Esophagus mucosa (tissue), 1 donor: ENCODE measurements around the gene RAB4B. TPM values are rescaled to one million over a fixed set of nuclear protein-coding genes. Genes with fewer than 3 reads are reported as not detected.

Experiments
- total RNA-seq: library from RNA; stranded (reverse); gene quantifications from one replicate; pipeline ENCODE4 v1.2.4, GENCODE V29; 2023
- donor health status: DM: yes; HTN: yes; CAD: no.

Gene RAB4B
- total RNA-seq, 1 donor from 2014 or later = 17.8 TPM

Other genes starting within 250 kb of the RAB4B start
- gene SHKBP1, start 201.4 kb upstream of the RAB4B start, total RNA-seq = 42.8 TPM
- gene LTBP4, start 176.9 kb upstream of the RAB4B start, total RNA-seq = 68.1 TPM
- 11.0 TPM for gene NUMBL, start 87.6 kb upstream of the RAB4B start, total RNA-seq
- 18.7 TPM for gene COQ8B, start 61.4 kb upstream of the RAB4B start, total RNA-seq
- gene ITPKC, start 61.1 kb upstream of the RAB4B start, total RNA-seq = 59.5 TPM
- gene ACTMAP, start 27.8 kb upstream of the RAB4B start, total RNA-seq = 5.4 TPM
- 69.8 TPM for gene SNRPA, start 27.0 kb upstream of the RAB4B start, total RNA-seq
- 7.5 TPM for gene MIA, start 2.7 kb upstream of the RAB4B start, total RNA-seq
- 32.1 TPM for gene EGLN2, start 20.9 kb downstream of the RAB4B start, total RNA-seq
- gene CYP2A6, start 72.2 kb downstream of the RAB4B start, total RNA-seq = 0.24 TPM
- gene CYP2A7, start 104.0 kb downstream of the RAB4B start, total RNA-seq = not detected
- not detected for gene CYP2B6, start 213.0 kb downstream of the RAB4B start, total RNA-seq